GM18868 (cell line): ENCODE results near the gene POMT1.
"Not testable (repeated sequence)": the region's sequence is repeated elsewhere in the genome, so short reads cannot be mapped to it uniquely, and the experiment has no call there.

ENCODE experiments used
- ATAC-seq: cut with Tn5 transposase; IDR thresholded peaks from one replicate; pipeline ENCODE4 v1.9.1; 2021; ENCODE audit warnings: mild to moderate bottlenecking, moderate library complexity; ENCODE audit not compliant: unreplicated experiment

The POMT1 gene

DNA sequence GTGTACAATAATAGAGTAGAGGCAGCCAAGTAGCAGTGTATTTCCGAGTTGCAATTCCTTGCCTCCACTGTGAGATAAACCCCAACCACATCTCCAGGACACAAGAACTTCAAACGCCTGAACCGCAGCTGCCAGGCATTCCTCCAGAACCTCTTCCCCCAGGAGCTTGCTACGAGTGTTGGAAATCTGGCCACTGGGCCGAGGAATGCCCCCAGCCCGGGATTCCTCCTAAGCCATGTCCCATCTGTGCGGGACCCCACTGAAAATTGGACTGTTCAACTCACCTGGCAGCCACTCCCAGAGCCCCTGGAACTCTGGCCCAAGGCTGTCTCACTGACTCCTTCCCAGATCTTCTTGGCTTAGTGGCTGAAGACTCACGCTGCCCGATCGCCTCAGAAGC, 46.5 kb downstream of the POMT1 start:
- not testable (repeated sequence) for ATAC-seq

DNA sequence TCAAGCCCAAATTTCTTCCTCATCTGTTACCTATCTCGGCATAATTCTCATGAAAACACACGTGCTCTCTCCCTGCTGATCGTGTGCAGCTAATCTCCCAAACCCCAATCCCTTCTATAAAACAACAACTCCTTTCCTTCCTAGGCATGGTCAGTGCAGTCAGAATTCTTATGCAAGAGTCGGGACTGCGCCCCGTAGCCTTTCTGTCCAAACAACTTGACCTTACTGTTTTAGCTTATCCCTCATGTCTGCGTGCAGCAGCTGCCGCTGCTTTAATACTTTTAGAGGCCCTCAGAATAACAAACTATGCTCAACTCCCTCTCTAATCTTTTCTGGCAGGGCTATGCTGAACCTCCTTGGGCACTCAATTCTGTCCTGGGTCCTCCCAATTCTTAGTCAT, 47.7 kb downstream of the POMT1 start:
- ATAC-seq = not testable (repeated sequence)

DNA sequence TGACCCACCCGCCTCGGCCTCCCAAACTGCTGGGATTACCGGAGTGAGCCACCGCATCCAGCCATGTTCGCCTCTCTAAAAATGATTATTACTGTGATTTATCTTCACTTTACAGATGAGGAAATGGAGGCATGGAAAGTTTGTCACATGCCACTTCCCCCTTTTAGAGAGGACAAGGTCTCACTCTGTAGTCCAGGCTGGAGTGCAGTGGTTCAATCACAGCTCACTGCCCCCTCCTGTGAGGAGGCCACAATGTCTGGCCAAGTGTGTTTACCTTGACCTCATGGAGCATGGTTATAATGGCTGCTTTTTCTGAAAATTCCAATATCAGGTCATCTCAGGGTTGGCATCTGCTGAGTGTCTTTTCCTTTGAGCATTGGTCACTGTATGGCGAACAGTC, 49.3 kb downstream of the POMT1 start:
- ATAC-seq = no peak

DNA sequence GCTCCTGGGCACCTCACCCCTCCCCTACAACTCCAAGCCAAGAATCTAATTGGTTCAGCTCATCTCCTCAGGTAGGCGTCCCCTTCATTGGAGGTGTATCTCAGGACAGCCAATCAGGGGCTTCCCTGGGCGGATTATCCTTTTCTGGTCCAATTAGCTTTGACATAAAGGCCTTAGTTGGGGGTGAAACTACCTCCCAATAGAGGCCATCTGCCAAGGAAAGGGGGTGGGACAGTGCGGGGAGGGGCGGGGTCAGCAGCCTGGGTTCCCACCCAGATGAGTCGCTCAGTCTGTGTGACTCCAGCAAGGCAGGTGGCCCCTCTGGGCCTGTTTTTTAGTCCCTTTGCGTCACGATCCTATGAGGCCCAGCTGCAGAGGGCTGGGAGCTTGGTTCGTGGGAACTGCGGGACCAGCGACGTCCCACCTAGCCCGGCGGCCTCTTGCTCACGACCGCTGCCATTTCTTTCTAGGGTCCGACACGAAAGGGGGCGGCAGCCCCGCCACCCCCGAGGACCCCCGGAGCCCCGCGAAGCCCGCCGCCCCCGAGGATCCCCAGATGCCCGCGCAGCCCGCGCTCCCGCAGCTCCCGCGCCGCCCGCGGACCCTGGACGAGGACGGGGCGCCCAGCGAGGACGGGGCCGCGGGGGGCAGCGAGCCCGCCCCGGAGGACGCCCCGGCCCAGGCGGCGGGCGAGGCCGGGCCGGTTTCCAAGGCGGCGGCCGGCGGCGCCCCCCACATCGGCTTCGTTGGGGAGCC, 51.5 kb downstream of the POMT1 start:
- no peak for ATAC-seq

DNA sequence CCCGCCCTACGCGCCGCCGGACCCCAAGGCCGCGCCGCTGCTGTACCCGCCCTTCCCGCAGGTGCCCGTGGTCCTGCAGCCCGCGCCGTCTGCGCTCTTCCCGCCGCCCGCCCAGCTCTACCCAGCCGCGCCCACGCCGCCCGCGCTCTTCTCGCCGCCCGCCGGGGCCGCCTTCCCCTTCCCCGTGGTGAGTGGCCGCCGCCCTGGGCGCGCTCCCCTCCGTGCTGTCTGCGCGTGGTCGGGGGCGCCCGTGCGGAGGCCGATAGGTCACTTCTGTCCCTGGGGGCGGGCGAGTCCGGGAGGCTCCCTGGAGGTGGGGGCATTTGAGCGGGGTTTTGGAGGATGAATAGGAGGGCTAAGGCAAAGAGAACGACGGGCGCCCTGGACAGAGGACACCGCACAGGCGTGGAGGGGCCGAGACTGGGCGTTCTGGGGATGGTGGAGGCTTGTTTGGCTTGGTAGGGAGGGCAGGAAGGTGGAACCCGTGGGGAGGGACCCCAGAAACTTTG, 52.2 kb downstream of the POMT1 start:
- ATAC-seq = no peak

DNA sequence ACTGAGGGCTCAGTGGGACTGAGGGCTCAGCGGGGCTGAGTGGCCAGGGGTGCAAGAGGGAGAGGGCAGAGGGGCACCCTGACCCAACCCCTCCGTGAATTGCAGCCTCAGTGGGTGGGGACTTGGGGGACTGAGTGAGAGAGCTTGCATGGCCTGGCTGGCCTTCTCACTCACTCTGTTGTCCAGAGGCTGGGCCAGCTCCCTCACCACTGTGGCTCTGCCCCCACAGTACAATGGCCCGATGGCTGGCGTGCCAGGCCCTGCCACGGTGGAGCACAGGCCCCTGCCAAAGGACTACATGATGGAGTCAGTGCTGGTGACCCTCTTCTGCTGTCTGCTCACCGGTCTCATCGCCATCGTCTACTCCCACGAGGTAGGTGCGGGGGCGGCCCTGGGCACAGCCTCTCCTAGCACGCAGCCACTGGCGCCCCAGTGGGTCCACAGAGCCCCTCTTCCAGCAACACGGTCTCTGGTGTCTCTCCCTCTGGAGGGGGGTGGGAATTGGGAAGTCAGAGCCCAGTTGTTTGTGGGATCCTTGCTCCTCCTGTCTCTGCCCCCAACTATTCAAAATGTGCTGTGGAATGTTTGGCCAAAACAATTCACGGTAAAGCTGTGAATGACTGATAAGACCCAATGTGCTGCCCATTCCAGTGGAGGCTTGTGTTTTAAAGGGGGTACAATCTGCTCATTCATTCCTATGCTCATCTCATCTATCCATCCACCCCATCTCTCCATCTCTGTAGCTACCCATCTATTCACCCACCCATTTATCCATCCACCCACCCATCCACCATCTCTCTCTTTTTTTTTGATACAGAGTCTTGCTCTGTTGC, 53.3 kb downstream of the POMT1 start:
- ATAC-seq = no peak

DNA sequence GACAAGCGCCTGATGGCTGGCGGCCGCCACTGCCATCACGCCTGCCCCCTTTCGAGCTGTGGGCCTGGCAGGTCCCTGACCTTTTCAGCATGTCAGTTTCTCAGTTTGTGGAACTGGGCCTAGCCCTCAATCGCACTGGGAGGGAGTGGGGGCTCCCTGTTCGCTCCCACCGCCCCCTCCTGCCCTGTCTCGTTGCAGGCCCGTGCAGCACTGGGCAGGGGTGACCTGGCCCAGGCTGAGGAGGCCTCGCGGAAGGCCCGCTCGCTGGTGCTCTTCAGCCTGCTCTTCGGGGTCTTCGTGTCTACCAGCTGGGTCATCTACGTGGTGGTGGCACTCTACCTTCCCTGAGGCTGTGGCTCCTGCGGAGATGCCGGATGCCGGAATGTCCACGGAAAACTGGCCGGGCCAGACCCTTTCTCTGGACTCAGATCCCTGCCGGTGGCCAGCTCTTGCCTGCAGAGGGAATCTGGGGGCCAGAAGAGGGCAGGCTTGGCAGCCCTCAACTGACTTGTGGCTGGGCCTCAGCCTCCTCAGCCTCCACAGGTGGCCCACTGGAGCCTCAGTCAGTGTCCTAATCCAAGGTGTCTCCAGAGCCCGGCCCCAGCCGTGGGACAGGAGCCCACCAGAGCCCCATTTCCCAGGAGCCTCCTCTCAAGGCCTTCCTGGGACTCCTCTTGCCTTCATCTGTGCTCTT, 55.3 kb downstream of the POMT1 start:
- no peak for ATAC-seq

DNA sequence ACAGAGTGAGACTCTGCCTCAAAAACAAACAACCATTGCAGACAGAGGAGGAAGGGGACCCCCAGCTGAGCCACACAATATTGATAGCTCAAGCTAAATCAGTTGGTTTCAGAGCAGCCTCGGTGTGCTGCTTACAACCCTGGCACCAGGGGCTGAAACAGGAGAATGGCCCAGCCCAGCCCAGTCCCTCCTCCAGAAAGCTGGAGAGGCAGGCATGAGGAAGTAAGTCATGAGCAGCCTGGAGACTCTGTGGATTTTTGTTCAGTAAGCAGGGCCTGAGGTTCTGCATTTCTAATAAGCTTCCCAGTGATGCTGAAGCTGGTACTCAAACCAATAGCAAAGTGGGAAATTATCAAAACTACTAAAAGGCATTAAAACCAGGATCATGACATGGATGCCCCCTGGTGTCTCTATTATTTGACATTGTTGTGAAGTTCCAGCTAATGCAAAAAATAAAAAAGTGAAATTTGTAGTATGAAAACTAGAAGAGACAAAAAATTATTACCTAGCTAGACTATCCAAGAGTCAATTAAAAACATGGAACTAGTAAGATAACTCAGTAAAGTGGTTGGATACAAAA, 56.8 kb downstream of the POMT1 start:
- ATAC-seq = no peak

DNA sequence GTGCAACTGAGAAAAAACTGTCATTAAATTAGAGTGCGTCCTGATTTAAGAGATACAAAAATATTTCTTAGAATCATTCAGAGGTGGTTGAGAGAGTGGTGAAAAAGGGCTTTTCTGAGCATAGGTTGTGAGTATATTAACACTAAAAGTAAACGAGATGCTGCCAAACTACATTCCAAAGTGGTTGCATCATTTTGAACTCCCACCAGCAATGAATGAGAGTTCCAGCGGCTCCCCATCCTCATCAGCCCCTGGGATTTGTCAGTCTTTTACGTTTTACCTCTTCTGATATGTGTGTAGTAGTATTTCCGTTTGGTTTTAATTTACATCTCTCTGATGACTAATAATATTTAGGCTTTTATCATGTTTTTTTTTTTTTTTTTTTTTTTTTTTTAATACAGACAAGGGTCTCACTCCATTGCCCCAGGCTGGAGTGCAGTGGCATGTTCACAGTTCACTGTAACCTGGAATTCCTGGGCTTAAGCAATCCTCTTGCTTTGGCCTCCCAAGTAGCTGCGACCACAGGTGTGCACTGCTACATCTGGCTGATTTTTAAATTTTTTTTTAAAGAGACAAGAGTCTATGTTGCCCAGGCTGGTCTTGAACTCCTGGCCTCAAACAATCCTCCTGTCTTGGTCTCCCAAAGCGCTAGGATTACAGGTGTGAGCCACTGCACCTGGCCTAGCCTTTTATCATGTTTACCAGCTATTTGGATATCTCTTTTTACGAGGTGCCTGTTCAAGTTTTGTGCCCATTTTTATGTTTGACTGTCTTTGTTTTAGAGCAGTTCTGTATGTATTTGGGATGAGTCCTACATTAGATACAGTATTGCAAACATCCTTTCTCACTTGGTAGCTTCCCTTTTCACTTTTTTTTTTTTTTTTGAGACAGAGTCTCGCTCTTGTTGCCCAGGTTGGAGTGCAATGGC, 59.6 kb downstream of the POMT1 start:
- ATAC-seq = no peak

DNA sequence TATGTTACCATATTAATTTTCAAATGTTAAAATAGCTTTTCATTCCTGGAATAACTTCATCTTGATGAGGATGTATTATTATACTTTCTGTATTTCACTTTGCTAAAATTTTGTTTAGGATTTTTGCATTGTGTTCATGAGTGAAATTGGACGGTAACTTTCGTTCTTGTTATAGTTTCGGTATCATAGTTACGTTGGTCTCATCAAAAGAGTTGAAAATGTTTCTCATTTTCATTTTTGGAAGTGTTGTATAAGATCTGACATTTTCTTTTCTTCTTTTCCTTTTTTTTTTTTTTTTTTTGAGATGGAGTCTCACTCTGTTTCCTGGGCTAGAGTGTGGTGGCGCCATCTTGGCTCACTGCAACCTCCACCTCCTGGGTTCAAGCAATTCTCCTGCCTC, 62.7 kb downstream of the POMT1 start:
- no peak for ATAC-seq

DNA sequence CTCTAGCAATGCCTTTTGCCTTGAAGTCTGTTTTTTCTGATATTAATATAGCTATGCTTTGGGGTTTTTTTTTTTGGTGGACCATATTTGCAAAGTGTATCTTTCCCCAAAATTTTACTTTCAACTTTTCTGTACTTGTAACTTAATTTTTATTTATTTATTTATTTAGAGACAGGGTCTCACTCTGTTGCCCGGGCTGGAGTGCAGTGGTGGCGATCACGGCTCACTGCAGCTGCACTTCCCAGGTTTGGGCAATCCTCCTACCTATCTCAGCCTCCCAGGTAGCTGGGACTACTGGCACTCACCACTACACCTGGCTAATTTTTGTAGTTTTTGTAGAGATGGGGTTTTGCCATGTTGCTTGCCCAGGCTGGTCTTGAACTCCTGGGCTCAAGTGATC, 63.4 kb downstream of the POMT1 start:
- ATAC-seq = no peak

DNA sequence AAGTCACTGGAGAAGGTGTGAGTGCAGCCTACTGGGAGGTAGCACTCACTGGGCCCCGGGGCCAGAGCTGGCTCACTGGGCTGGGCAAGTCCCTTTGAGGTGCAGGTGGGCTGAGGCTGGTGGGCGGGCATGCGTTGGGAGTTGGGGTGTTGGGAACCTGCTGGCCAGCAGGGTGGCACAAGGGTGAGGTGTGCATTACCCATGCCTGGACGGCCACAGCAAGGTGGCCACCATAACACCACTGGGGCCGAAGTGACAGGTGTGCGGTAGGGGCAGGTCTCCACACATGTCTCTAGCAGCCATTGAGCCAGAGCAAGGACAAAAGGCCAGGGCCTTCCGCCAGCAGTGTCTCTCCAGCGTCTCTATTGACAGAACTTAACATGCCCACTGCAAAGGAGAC, 65.2 kb downstream of the POMT1 start:
- no peak for ATAC-seq
